GM23338 (cell line): ENCODE results near the gene CHCHD6. TPM values are rescaled to one million over a fixed set of nuclear protein-coding genes. Genes with fewer than 3 reads are reported as not detected.

Experiments
- ATAC-seq: fragments of 200-7000 bp; cut with Tn5 transposase; 3 replicates; pipeline ENCODE4 v1.9.1; 2020
- DNase-seq: peaks from one replicate; pipeline ENCODE4 v3.0.0-alpha.2; 2015; ENCODE audit warnings: low spot score
- H2AFZ ChIP-seq: fragments of 200-600 bp; sonication (generic); 2 replicates; pipeline ENCODE4 v1.8.0; 2016; ENCODE audit warnings: antibody characterized with exemption, mild to moderate bottlenecking, moderate library complexity
- H3F3A ChIP-seq: fragments of 200-600 bp; sonication (generic); replicated peaks from 2 replicates; pipeline ENCODE4 v1.8.0; 2017; ENCODE audit warnings: antibody characterized with exemption, mixed run types, low read depth
- H3K27ac ChIP-seq: fragments of 200-600 bp; sonication (generic); 2 replicates; pipeline ENCODE4 v1.6.1; 2016; ENCODE audit warnings: low read depth
- H3K27me3 ChIP-seq: fragments of 200-600 bp; sonication (generic); 2 replicates; pipeline ENCODE4 v1.8.0; 2016; ENCODE audit warnings: mild to moderate bottlenecking, mixed run types, moderate library complexity; ENCODE audit not compliant: insufficient read depth
- H3K36me3 ChIP-seq: fragments of 200-600 bp; sonication (generic); 2 replicates; pipeline ENCODE4 v1.8.0; 2016; ENCODE audit warnings: mild to moderate bottlenecking; ENCODE audit not compliant: insufficient read depth
- H3K4me1 ChIP-seq: fragments of 200-600 bp; sonication (generic); 2 replicates; pipeline ENCODE4 v1.8.0; 2016; ENCODE audit warnings: mild to moderate bottlenecking, moderate library complexity; ENCODE audit not compliant: insufficient read depth
- H3K4me2 ChIP-seq: fragments of 200-600 bp; sonication (generic); 2 replicates; pipeline ENCODE4 v1.7.1; 2017; ENCODE audit warnings: mixed run types
- H3K4me3 ChIP-seq: fragments of 200-600 bp; sonication (generic); 2 replicates; pipeline ENCODE4 v1.6.1; 2016; ENCODE audit warnings: mixed run types
- H3K79me2 ChIP-seq: fragments of 200-600 bp; sonication (generic); replicated peaks from 2 replicates; pipeline ENCODE4 v1.8.0; 2017; ENCODE audit warnings: mild to moderate bottlenecking; ENCODE audit not compliant: insufficient read depth
- H3K9me2 ChIP-seq: fragments of 200-600 bp; sonication (generic); 2 replicates; pipeline ENCODE4 v1.8.0; 2017; ENCODE audit not compliant: insufficient read depth
- H4K20me1 ChIP-seq: fragments of 200-600 bp; sonication (generic); replicated peaks from 2 replicates; pipeline ENCODE4 v1.8.0; 2017; ENCODE audit warnings: mild to moderate bottlenecking; ENCODE audit not compliant: insufficient read depth
- H3K27ac Mint-ChIP-seq: 2 replicates; pipeline ENCODE4 v1.8.0; 2020; ENCODE audit warnings: inconsistent platforms, mild to moderate bottlenecking, moderate library complexity, mixed read lengths
- H3K27me3 Mint-ChIP-seq: 3 replicates; pipeline ENCODE4 v1.8.0; 2022; ENCODE audit warnings: low read depth, mild to moderate bottlenecking, moderate library complexity, mixed read lengths, inconsistent platforms; ENCODE audit not compliant: insufficient read depth, poor library complexity
- H3K36me3 Mint-ChIP-seq: 3 replicates; pipeline ENCODE4 v1.8.0; 2021; ENCODE audit warnings: low read depth, mild to moderate bottlenecking, inconsistent platforms, moderate library complexity, mixed read lengths
- H3K4me1 Mint-ChIP-seq: 3 replicates; pipeline ENCODE4 v1.8.0; 2020; ENCODE audit warnings: mild to moderate bottlenecking, inconsistent platforms, mixed read lengths
- H3K4me3 Mint-ChIP-seq: 3 replicates; pipeline ENCODE4 v1.8.0; 2021; ENCODE audit warnings: moderate library complexity, mild to moderate bottlenecking, inconsistent platforms, mixed read lengths
- H3K9me3 Mint-ChIP-seq: 3 replicates; pipeline ENCODE4 v1.8.0; 2020; ENCODE audit warnings: moderate library complexity, mild to moderate bottlenecking, inconsistent platforms, mixed read lengths
- CREB1 ChIP-seq: fragments of 250-450 bp; sonication (Bioruptor Pico); IDR thresholded peaks from 2 replicates; pipeline ENCODE4 v1.5.0; 2020; ENCODE audit warnings: low read depth, mild to moderate bottlenecking, moderate library complexity
- CTCF ChIP-seq, 2 experiments: fragments of 200-600 bp in 1 of 2; sonication (generic) in 1 of 2; conservative IDR thresholded peaks; 2 replicates each; pipeline versions ENCODE4 v1.5.1 to v1.6.1; 2016 to 2017; ENCODE audit warnings: antibody characterized with exemption in 2 of 2, low read depth in 2 of 2, mild to moderate bottlenecking in 2 of 2, moderate library complexity in 1 of 2
- ETS1 ChIP-seq: IDR thresholded peaks from 2 replicates; pipeline ENCODE4 v1.6.1; 2016; ENCODE audit warnings: antibody characterized with exemption
- EZH2 ChIP-seq: fragments of 200-600 bp; sonication (generic); IDR thresholded peaks from one replicate; pipeline ENCODE4 v1.8.0; 2017; ENCODE audit warnings: antibody characterized with exemption, mild to moderate bottlenecking, low read depth; ENCODE audit not compliant: unreplicated experiment
- EZH2phosphoT487 ChIP-seq: fragments of 200-600 bp; sonication (generic); IDR thresholded peaks from one replicate; pipeline ENCODE4 v1.8.1; 2018; ENCODE audit warnings: antibody characterized with exemption; ENCODE audit not compliant: unreplicated experiment
- JUNB ChIP-seq: IDR thresholded peaks from one replicate; pipeline ENCODE4 v1.6.1; 2016; ENCODE audit warnings: antibody characterized with exemption; ENCODE audit not compliant: unreplicated experiment
- NANOG ChIP-seq: IDR thresholded peaks from 2 replicates; pipeline ENCODE4 v1.6.1; 2016; ENCODE audit warnings: antibody characterized with exemption, borderline replicate concordance
- POLR2AphosphoS5 ChIP-seq: IDR thresholded peaks from 2 replicates; pipeline ENCODE4 v1.6.1; 2016; ENCODE audit warnings: antibody characterized with exemption, low read depth
- REST ChIP-seq: IDR thresholded peaks from one replicate; pipeline ENCODE4 v1.6.1; 2018; ENCODE audit warnings: antibody characterized with exemption; ENCODE audit not compliant: unreplicated experiment
- ZNF114 ChIP-seq: fragments of 250-450 bp; sonication (Bioruptor Pico); IDR thresholded peaks from 2 replicates; pipeline ENCODE4 v1.5.0; 2020; ENCODE audit warnings: mild to moderate bottlenecking, moderate library complexity
- ZNF331 ChIP-seq: fragments of 250-450 bp; sonication (Bioruptor Pico); IDR thresholded peaks from 2 replicates; pipeline ENCODE4 v1.5.0; 2020; ENCODE audit warnings: low read depth, mild to moderate bottlenecking, moderate library complexity
- polyA plus RNA-seq: library from polyadenylated mRNA; unstranded; fragments of >200 nt; fragmentation: Nextera tagmentation; extraction: Ambion mirVana; gene quantifications from 2 replicates; pipeline ENCODE4 v1.2.1, GENCODE V29; 2016
- total RNA-seq: library from RNA; depleted of rRNA; stranded (reverse); fragments of >200 nt; shearing (Covaris generic); gene quantifications from 2 replicates; pipeline ENCODE4 v1.2.3, GENCODE V29; 2014

Gene CHCHD6
- total and polyA plus RNA-seq, 2 experiments from 2014 or later: 28.8 to 43.0 TPM

GRCh38 chr3:126939338-126939718 lies 235.3 kb downstream of the CHCHD6 start:
- Histone ChIP-seq H3K79me2 (no peaks in the 10 kb centered on the region), H3K4me1 (no peaks in the 10 kb centered on the region), H2AFZ (no peak overlapping the region), H3K36me3 (no peaks in the 10 kb centered on the region), H3K4me3 (no peak overlapping the region), H3K27ac (no peak overlapping the region), H3K9me2 (no peaks in the 10 kb centered on the region), H3K27me3 (no peaks in the 10 kb centered on the region), H3F3A (no peaks in the 10 kb centered on the region), H3K4me2 (no peak overlapping the region), H4K20me1 (no peaks in the 10 kb centered on the region; the same call in 1 of the 2 replicates)
- Mint-ChIP-seq H3K27me3 (peaks cover 1% of the 10 kb centered on the region), H3K4me1 (peaks cover 4% of the 10 kb centered on the region; the same call in 2 of the 3 replicates), H3K36me3 (no peaks in the 10 kb centered on the region), H3K4me3 (no peak overlapping the region), H3K9me3 (no peaks in the 10 kb centered on the region), H3K27ac (no peak overlapping the region)
- ATAC-seq (peak; percentile 75), DNase-seq (peak; percentile 34)
- TF ChIP-seq CTCF (conservative IDR thresholded peaks at IDR 0.05; ENCODE audit: low read depth in 2 of 2): peak; percentile 38 to 56
- TF ChIP-seq EZH2: no peak

GRCh38 chr3:126939733-126940132 lies 235.7 kb downstream of the CHCHD6 start:
- Histone ChIP-seq H4K20me1 (no peaks in the 10 kb centered on the region; the same call in 1 of the 2 replicates), H3K27me3 (no peaks in the 10 kb centered on the region)
- TF ChIP-seq POLR2AphosphoS5 (no peak), EZH2 (no peak), REST (no peak), ETS1 (no peak), CTCF (conservative IDR thresholded peaks at IDR 0.05; ENCODE audit: low read depth in 2 of 2) (no peak), JUNB (no peak), ZNF331 (CRISPR knock-in tag) (no peak), EZH2phosphoT487 (no peak), CREB1 (CRISPR knock-in tag) (no peak), ZNF114 (CRISPR knock-in tag) (no peak), NANOG (no peak)

More at GRCh38 chr3:126939733-126940132, 235.7 kb downstream of the CHCHD6 start:
- Histone ChIP-seq H3K4me2 (no peak overlapping the region), H3K36me3 (no peaks in the 10 kb centered on the region), H3K4me3 (no peak overlapping the region), H3K79me2 (no peaks in the 10 kb centered on the region), H3K9me2 (no peaks in the 10 kb centered on the region), H3K27ac (no peak overlapping the region), H2AFZ (no peak overlapping the region), H3F3A (no peaks in the 10 kb centered on the region), H3K4me1 (no peaks in the 10 kb centered on the region)
- peaks cover 1% of the 10 kb centered on the region for H3K27me3 Mint-ChIP-seq
- H3K4me1 Mint-ChIP-seq: peaks cover 7% of the 10 kb centered on the region; the same call in 2 of the 3 replicates
- no peak overlapping the region for H3K27ac Mint-ChIP-seq
- H3K36me3 Mint-ChIP-seq: no peaks in the 10 kb centered on the region
- ATAC-seq (no peak), DNase-seq (no peak)
- no peak overlapping the region for H3K4me3 Mint-ChIP-seq
- H3K9me3 Mint-ChIP-seq: no peaks in the 10 kb centered on the region
